ENCODE results near the gene RYR2.

- TF ChIP-seq HDGF (IDR thresholded peaks at IDR 0.05; ENCODE audit: borderline replicate concordance) (no peak), L3MBTL2 (conservative IDR thresholded peaks at IDR 0.05) (no peak)
These were observed 792.5 kb downstream of the RYR2 start for GRCh38 chr1:237834461-237834860.

All from HEK293T (cell line).